Measurements from ENCODE around the gene C9orf85. TPM values are rescaled to one million over a fixed set of nuclear protein-coding genes. Genes with fewer than 3 reads are reported as not detected.

The C9orf85 gene
- total RNA-seq, 1 experiment from 2014 or later = 20.2 TPM

GRCh38 chr9:71891557-71892189 lies 19.8 kb upstream of the C9orf85 start:
- Mint-ChIP-seq H3K27ac (peak overlapping the region; percentile 48), H3K9me3 (no peaks in the 10 kb centered on the region), H3K36me3 (peaks cover 7% of the 10 kb centered on the region; the same call in 1 of the 2 replicates), H3K4me3 (no peak overlapping the region), H3K27me3 (ENCODE audit: low read depth) (no peaks in the 10 kb centered on the region), H3K4me1 (peaks cover 65% of the 10 kb centered on the region)
- TF ChIP-seq ZNF423 (CRISPR knock-in tag; IDR thresholded peaks at IDR 0.05) = no peak
- TF ChIP-seq JAZF1 (CRISPR knock-in tag; IDR thresholded peaks at IDR 0.05) = no peak
- no peak for TF ChIP-seq USF1 (CRISPR knock-in tag; IDR thresholded peaks at IDR 0.05)
- TF ChIP-seq MLX (CRISPR knock-in tag; IDR thresholded peaks at IDR 0.05) = no peak
- TF ChIP-seq ATF1 (CRISPR knock-in tag; IDR thresholded peaks at IDR 0.05) = no peak
- no peak for TF ChIP-seq NR3C1 (CRISPR knock-in tag; conservative IDR thresholded peaks at IDR 0.05; ENCODE audit: low read depth)
- no peak for TF ChIP-seq IRF2 (CRISPR knock-in tag; IDR thresholded peaks at IDR 0.05; ENCODE audit: borderline replicate concordance, low read depth)
- TF ChIP-seq ZBTB21 (CRISPR knock-in tag; IDR thresholded peaks at IDR 0.05; ENCODE audit: borderline replicate concordance) = no peak
- TF ChIP-seq ZNF232 (CRISPR knock-in tag; IDR thresholded peaks at IDR 0.05) = no peak
- TF ChIP-seq CTCF (IDR thresholded peaks at IDR 0.05) = no peak
- TF ChIP-seq EMX1 (CRISPR knock-in tag; IDR thresholded peaks at IDR 0.05) = no peak
- no peak for TF ChIP-seq CDX4 (CRISPR knock-in tag; IDR thresholded peaks at IDR 0.05; ENCODE audit: borderline replicate concordance)
- DNase-seq (ENCODE audit: low spot score) (no peak), ATAC-seq (no peak)
- CTCF ChIA-PET = interaction anchor here (1.5 kb wide), 1 partner anchor 133 kb away, joined by 3 read pairs; no protein-coding TSS in a partner anchor
- POLR2A ChIA-PET = no interaction called here

- peaks cover 76% of the 10 kb centered on the region for H3K4me1 Mint-ChIP-seq
- no peak for DNase-seq (ENCODE audit: low spot score)
- ATAC-seq = no peak
- no peak overlapping the region for H3K4me3 Mint-ChIP-seq
- ChIA-PET CTCF (interaction anchor here (2.7 kb wide), 1 partner anchor 130 kb away, joined by 8 read pairs; no protein-coding TSS in a partner anchor), POLR2A (interaction anchor here (1.2 kb wide), 1 partner anchor 16 kb away, joined by 3 read pairs; the partner anchor contains the start of genes ABHD17B and C9orf85)
- no peaks in the 10 kb centered on the region for H3K9me3 Mint-ChIP-seq
- H3K27ac Mint-ChIP-seq = 0 out of 2 replicates have a peak overlapping the region, but pooled peaks have one; percentile 68
- TF ChIP-seq NR3C1 (CRISPR knock-in tag; conservative IDR thresholded peaks at IDR 0.05; ENCODE audit: low read depth) (no peak), PREB (CRISPR knock-in tag; IDR thresholded peaks at IDR 0.05; ENCODE audit: borderline replicate concordance) (no peak), USF1 (CRISPR knock-in tag; IDR thresholded peaks at IDR 0.05) (no peak), MYBL2 (CRISPR knock-in tag; IDR thresholded peaks at IDR 0.05) (no peak), ARID4B (CRISPR knock-in tag; IDR thresholded peaks at IDR 0.05; ENCODE audit: borderline replicate concordance) (no peak), ZBTB43 (CRISPR knock-in tag; IDR thresholded peaks at IDR 0.05) (no peak), EMX1 (CRISPR knock-in tag; IDR thresholded peaks at IDR 0.05) (no peak), ZNF219 (CRISPR knock-in tag; IDR thresholded peaks at IDR 0.05; ENCODE audit: borderline replicate concordance) (no peak)
- H3K27me3 Mint-ChIP-seq (ENCODE audit: low read depth) = no peaks in the 10 kb centered on the region
- peaks cover 10% of the 10 kb centered on the region for H3K36me3 Mint-ChIP-seq
Measured at GRCh38 chr9:71895117-71895516, 16.3 kb upstream of the C9orf85 start.

Measured in WTC11 (cell line).